NCI-H2107 treated with DMSO at 0.1 percent for 48 hours (cell line): ENCODE data around the gene EFCAB11.

ENCODE experiments used
- DNase-seq: peaks from one replicate; lab custom pipeline; 2025; ENCODE audit not compliant: unreplicated experiment; lab: John Stamatoyannopoulos, UW

The EFCAB11 gene

DNA sequence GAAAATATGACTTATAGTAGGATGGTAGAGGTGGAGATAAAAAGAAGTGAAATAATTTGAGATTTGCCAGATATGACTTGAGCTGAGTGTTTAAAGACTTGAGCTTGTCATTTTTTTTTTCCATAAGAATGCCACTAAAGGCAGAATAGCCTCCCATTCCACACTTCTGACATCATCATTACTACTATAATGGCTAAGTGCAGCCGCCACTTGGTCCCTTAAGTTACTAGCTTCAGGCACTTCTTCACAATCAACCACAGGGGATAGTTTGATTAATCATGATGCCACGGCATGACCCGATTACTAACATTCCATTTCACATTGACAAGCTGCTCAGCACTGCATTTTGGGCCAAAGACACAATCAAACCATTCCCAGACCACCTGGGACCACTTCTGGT, 127.9 kb downstream of the EFCAB11 start:
- DNase-seq, result no peak

DNA sequence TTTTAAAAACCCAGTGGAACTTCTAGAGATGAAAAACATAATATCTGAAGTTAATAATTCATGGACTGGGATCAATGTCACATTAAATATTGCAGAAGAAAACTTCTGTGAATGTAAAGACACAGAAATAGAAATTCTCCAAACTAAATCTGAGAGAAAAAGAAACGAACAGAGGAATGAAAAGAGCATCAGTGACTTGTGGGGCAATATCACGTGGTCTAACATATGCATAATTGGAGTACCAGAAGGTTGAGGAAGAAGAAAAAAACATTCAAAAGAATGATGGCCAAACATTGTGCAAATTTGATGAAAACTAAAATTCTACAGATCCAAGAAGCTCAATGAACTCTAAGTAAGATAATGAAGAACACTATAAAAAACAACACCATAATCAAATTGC, 130.8 kb downstream of the EFCAB11 start:
- no peak for DNase-seq

DNA sequence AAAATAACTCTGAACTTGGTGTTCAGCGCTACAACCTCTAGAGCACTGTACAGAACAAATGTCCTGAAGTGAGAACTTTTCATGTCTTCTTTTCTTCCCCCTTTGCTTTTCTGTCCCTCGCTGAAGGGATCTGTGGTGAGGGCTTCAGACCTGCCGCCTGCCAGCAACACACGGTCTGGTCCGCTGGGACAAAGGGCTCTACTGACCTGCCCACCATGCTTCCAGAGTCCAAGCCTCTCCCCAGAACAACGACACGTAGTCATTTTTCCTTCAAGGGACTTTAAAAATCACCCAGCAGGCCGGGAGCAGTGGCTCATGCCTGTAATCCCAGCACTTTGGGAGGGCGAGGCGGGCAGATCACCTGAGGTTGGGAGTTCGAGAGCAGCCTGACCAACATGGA, 140.4 kb downstream of the EFCAB11 start:
- no peak for DNase-seq

GRCh38 chr14:89813617-89814031, 140.9 kb downstream of the EFCAB11 start:
- DNase-seq, result no peak

GRCh38 chr14:89811954-89812575, 142.5 kb downstream of the EFCAB11 start:
- DNase-seq, result no peak

DNA sequence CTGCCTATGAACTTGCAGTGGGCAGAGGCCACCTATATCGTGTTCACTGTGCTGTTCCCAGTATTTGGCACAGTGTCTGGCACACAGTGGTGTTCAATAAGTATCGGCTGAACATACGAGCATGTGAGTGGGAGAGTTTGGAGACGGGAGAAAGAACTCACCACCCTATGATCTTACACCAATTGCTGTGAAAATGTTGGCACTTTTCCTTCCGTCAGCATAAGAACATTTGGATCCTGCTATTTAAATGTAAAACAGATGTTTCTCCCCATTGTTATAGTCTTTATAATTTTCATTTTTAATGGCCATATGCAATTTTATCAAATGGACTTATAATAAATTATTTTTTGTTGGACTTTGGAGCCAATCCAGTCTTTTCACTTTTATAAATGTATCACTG, 144.4 kb downstream of the EFCAB11 start:
- DNase-seq, result no peak

GRCh38 chr14:89807892-89808291, 146.6 kb downstream of the EFCAB11 start:
- no peak for DNase-seq

DNA sequence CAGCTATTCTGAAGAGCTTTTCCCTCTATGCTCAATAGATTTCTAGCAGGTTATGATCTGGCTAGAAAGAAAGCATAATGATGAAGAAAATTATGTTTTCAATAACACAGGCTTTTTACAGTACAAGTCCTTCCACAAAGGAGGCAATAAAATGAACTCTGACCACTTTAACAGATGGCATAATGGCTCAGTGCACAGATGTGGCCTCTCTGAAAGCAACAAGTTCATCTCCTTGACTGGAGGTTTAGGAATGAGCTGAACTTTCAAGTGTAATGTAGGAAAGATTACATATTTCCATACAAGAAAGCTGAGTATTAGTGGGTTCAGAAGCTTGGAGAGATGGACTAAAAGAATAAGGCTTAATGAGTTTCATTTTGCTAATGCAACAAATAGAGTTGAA, 147.4 kb downstream of the EFCAB11 start:
- DNase-seq, result no peak

DNA sequence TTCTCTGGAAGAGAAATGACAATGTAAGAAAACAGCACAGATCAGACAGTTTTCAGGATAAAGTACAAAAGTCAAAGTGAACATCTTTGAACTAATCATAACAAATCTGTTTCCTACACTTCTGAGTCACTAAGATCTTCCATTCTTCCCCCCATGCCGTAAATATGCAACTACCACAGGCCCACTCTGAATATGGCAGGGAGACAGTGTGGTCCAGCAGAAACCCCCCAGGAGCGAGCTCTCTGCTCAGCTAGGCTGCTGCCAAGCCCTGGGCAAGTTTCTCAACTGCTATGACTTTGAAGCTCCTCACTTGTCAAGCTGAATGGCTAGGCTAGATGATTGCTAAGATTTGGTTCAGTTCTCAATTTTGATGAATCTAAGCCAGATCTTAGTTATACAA, 148.1 kb downstream of the EFCAB11 start:
- no peak for DNase-seq

GRCh38 chr14:89805501-89805900, 149.0 kb downstream of the EFCAB11 start:
- no peak for DNase-seq

GRCh38 chr14:89803542-89803941, 151.0 kb downstream of the EFCAB11 start:
- DNase-seq, result no peak

- no peak for DNase-seq
These were observed 153.4 kb downstream of the EFCAB11 start for GRCh38 chr14:89801136-89801535.

GRCh38 chr14:89798212-89798773, 156.2 kb downstream of the EFCAB11 start:
- DNase-seq, result no peak

DNA sequence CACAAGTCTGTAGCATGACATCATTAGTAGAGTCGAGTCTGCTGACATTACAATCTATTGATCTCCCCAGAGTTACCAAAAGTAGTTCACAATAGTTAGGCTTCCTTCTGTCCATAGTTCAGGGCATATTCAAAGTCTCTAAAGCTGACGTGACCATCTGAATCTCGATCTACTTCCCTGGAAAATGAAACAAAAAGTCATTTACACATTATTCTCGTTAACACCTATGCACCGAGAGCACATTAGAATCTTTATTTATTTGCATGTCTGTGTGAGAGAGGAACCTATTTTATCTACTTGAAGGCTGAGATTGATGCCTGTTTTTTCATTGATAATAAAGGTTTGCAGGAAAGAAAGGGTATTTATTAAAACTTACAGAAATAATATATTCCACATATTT, 157.4 kb downstream of the EFCAB11 start:
- no peak for DNase-seq

DNA sequence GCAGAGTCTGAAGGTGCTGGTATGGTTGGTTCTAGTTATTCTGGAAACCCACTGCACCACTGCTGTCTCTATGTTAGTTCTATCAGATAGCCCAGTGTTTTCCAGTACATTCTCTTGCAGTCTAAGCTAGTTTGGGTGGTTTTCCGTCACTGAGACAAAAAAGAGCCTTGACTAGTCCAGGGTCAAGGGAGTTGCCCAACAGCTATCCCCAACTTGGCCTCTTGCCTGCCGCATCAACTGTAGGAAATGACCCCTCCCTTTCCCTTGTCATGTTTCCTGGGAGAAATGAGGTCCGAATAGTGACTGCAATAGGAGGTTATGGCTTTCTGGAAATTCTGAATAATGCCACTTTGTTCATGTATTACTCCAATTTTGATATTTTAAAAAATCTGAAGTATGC, 160.4 kb downstream of the EFCAB11 start:
- no peak for DNase-seq

DNA sequence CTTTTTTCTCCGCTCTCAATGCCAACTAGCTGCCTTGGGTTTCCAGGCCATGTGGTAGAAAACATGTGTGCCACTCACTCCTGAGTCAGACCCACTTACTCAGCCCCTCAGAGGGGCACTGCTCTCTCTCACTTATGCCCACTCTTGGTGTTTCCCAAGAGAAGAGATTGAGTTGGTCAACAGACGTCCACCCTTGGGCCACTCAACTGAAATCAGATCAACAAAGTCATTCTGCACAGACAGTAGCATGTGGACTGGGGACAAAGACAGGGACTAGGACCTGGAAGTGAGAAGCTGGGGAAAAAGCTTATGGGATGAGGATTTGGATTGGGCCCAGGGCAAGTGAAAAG, 161.2 kb downstream of the EFCAB11 start:
- no peak for DNase-seq

- DNase-seq, result no peak
These were observed 161.8 kb downstream of the EFCAB11 start for GRCh38 chr14:89792489-89793366.

- no peak for DNase-seq
These were observed 167.0 kb downstream of the EFCAB11 start for GRCh38 chr14:89787525-89787924.

DNA sequence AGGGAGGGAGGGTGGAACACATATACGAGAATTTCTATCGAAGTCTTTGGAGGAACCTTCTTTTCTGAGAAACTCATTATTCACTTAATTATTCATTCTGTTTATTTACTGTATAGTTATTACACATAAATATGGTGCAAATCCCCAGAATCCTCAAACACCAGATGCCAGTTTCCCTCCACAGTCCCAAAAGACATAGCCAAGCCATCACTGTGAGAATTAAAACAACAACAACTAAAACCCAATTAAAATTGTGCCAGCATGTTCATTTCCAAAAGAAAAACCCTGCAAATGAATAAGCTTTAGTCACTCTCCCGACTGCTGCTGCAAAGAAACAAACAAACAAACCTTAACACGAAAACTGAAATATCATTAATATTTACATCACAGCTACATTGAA, 173.5 kb downstream of the EFCAB11 start:
- no peak for DNase-seq

- DNase-seq, result no peak
These were observed 174.8 kb downstream of the EFCAB11 start for GRCh38 chr14:89779707-89780106.

- no peak for DNase-seq
These were observed 178.6 kb downstream of the EFCAB11 start for GRCh38 chr14:89775946-89776345.

- DNase-seq, result no peak
These were observed 179.4 kb downstream of the EFCAB11 start for GRCh38 chr14:89775151-89775550.
